H1 (cell line): Measurements from ENCODE around the gene SNRPB2.

Source experiments
- CHD2 ChIP-seq: IDR thresholded peaks from 2 replicates; pipeline ENCODE4 v1.6.1; 2012; ENCODE audit warnings: low read length, improper control_type of control experiment
- EZH2 ChIP-seq: fragments of 200-600 bp; sonication (generic); IDR thresholded peaks from 2 replicates; pipeline ENCODE4 v1.7.1; 2012; ENCODE audit warnings: low read depth, mild to moderate bottlenecking, moderate library complexity, low read length, inconsistent platforms; ENCODE audit not compliant: severe bottlenecking
- NRF1 ChIP-seq: IDR thresholded peaks from 2 replicates; pipeline ENCODE4 v1.6.1; 2011; ENCODE audit warnings: mild to moderate bottlenecking, low read depth, low read length, improper control_type of control experiment
- POLR2A ChIP-seq, 2 experiments: IDR thresholded peaks; 1 replicate in 1 of 2; 2 replicates in 1 of 2; pipeline ENCODE4 v1.6.1; 2011; ENCODE audit warnings: low read depth in 2 of 2, low read length in 2 of 2, mild to moderate bottlenecking in 2 of 2; ENCODE audit errors: control extremely low read depth in 1 of 2
- SRF ChIP-seq: IDR thresholded peaks from 2 replicates; pipeline ENCODE4 v1.6.1; 2011; ENCODE audit warnings: mild to moderate bottlenecking, low read depth, low read length, moderate library complexity
- TF ChIP-seq, protein P1 (sequence below), 3 experiments: IDR thresholded peaks; 1 replicate in 2 of 3; 2 replicates in 1 of 3; pipeline versions ENCODE4 v1.5.1 to v1.6.1; 2011; ENCODE audit warnings: low read length in 3 of 3, mild to moderate bottlenecking in 3 of 3, inconsistent platforms in 2 of 3, low read depth in 1 of 3, moderate library complexity in 1 of 3; ENCODE audit not compliant: insufficient read depth in 1 of 3; ENCODE audit errors: control extremely low read depth in 1 of 3

DNA sequence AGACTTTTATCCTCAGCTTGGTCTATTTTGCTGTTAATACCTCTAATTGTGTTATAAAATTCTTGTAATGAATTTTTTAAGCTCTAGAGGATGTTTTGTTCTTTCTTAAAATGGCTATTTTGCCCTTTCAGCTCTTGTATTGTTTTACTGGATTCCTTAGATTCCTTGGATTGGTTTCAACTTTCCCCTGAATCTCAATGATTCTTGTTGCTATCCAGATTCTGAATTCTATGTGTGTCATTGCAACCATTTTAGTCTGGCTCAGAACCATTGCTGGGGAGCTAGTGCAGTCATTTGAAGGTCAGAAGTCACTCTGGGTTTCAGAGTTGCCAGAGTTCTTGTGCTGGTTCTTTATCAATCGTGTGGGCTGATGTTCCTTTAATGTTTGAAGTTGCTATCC lies 55.4 kb downstream of the SNRPB2 start:
- TF ChIP-seq POLR2A (IDR thresholded peaks at IDR 0.05; ENCODE audit: control extremely low read depth in 1 of 2, low read depth in 2 of 2, low read length in 2 of 2), result no peak
- TF ChIP-seq EZH2, result no peak
- no peak for TF ChIP-seq CHD2
- no peak for TF ChIP-seq NRF1
- TF ChIP-seq SRF, result no peak
- TF ChIP-seq, protein P1, sequence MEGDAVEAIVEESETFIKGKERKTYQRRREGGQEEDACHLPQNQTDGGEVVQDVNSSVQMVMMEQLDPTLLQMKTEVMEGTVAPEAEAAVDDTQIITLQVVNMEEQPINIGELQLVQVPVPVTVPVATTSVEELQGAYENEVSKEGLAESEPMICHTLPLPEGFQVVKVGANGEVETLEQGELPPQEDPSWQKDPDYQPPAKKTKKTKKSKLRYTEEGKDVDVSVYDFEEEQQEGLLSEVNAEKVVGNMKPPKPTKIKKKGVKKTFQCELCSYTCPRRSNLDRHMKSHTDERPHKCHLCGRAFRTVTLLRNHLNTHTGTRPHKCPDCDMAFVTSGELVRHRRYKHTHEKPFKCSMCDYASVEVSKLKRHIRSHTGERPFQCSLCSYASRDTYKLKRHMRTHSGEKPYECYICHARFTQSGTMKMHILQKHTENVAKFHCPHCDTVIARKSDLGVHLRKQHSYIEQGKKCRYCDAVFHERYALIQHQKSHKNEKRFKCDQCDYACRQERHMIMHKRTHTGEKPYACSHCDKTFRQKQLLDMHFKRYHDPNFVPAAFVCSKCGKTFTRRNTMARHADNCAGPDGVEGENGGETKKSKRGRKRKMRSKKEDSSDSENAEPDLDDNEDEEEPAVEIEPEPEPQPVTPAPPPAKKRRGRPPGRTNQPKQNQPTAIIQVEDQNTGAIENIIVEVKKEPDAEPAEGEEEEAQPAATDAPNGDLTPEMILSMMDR (IDR thresholded peaks at IDR 0.05; ENCODE audit: control extremely low read depth in 1 of 3, insufficient read depth in 1 of 3, low read depth in 1 of 3, low read length in 3 of 3), result no peak
